ENCODE measurements around the gene DERA. TPM values are rescaled to one million over a fixed set of nuclear protein-coding genes. Genes with fewer than 3 reads are reported as not detected.

Gene DERA
- total and polyA plus RNA-seq, 2 experiments from 2014 or later: 57.2 to 64.7 TPM

GRCh38 chr12:15887043-15887817, 23.9 kb upstream of the DERA start:
- Histone ChIP-seq H3K4me2 (peak overlapping the region; percentile 9), H3K9me3 (ENCODE audit: low read depth) (no peaks in the 10 kb centered on the region), H2AFZ (no peak overlapping the region), H3K27ac (no peak overlapping the region), H3K4me1 (ENCODE audit: insufficient read depth) (peaks cover 13% of the 10 kb centered on the region), H4K20me1 (ENCODE audit: insufficient read depth, poor library complexity, severe bottlenecking) (peaks cover 60% of the 10 kb centered on the region), H3K79me2 (peaks cover 90% of the 10 kb centered on the region), H3K4me3 (no peak overlapping the region), H3K36me3 (replicated peaks; ENCODE audit: insufficient read depth, low read depth) (no peaks in the 10 kb centered on the region), H3K9me2 (replicated peaks; ENCODE audit: insufficient read depth) (no peaks in the 10 kb centered on the region), H3K27me3 (no peaks in the 10 kb centered on the region)
- 92% methylated on average over 5 of the region's 5 CpGs for WGBS (ENCODE audit: low lambda C conversion rate, missing lambda C conversion rate)
- TF ChIP-seq EZH2phosphoT487 (IDR thresholded peaks at IDR 0.05; ENCODE audit: low read depth, severe bottlenecking, unreplicated experiment): no peak
- no peak for TF ChIP-seq EZH2 (IDR thresholded peaks at IDR 0.05; ENCODE audit: borderline replicate concordance)
- no peak for TF ChIP-seq CTCF (IDR thresholded peaks at IDR 0.05; ENCODE audit: poor library complexity)
- no peak for DNase-seq (ENCODE audit: low spot score)

- Histone ChIP-seq H2AFZ (no peak overlapping the region), H3K36me3 (replicated peaks; ENCODE audit: insufficient read depth, low read depth) (no peaks in the 10 kb centered on the region), H4K20me1 (ENCODE audit: insufficient read depth, poor library complexity, severe bottlenecking) (peaks cover 14% of the 10 kb centered on the region), H3K27ac (no peak overlapping the region), H3K4me1 (ENCODE audit: insufficient read depth) (no peaks in the 10 kb centered on the region), H3K9me2 (replicated peaks; ENCODE audit: insufficient read depth) (no peaks in the 10 kb centered on the region), H3K4me2 (no peak overlapping the region), H3K4me3 (no peak overlapping the region), H3K79me2 (peaks cover 44% of the 10 kb centered on the region), H3K9me3 (ENCODE audit: low read depth) (no peaks in the 10 kb centered on the region), H3K27me3 (no peaks in the 10 kb centered on the region)
- 88% methylated on average over 5 of the region's 5 CpGs for WGBS (ENCODE audit: low lambda C conversion rate, missing lambda C conversion rate)
- TF ChIP-seq EZH2 (IDR thresholded peaks at IDR 0.05; ENCODE audit: borderline replicate concordance) (no peak), EZH2phosphoT487 (IDR thresholded peaks at IDR 0.05; ENCODE audit: low read depth, severe bottlenecking, unreplicated experiment) (no peak), CTCF (IDR thresholded peaks at IDR 0.05; ENCODE audit: poor library complexity) (no peak)
- no peak for DNase-seq (ENCODE audit: low spot score)
These were observed 18.4 kb upstream of the DERA start for GRCh38 chr12:15892645-15893259.

- H3K36me3 ChIP-seq (replicated peaks; ENCODE audit: insufficient read depth, low read depth): no peaks in the 10 kb centered on the region
- H4K20me1 ChIP-seq (ENCODE audit: insufficient read depth, poor library complexity, severe bottlenecking): peaks cover 10% of the 10 kb centered on the region
These were observed 17.9 kb upstream of the DERA start for GRCh38 chr12:15893260-15893659.

More at GRCh38 chr12:15893260-15893659, 17.9 kb upstream of the DERA start:
- peaks cover 39% of the 10 kb centered on the region for H3K79me2 ChIP-seq
- no peak overlapping the region for H2AFZ ChIP-seq
- no peaks in the 10 kb centered on the region for H3K9me2 ChIP-seq (replicated peaks; ENCODE audit: insufficient read depth)
- no peak overlapping the region for H3K27ac ChIP-seq
- TF ChIP-seq EZH2phosphoT487 (IDR thresholded peaks at IDR 0.05; ENCODE audit: low read depth, severe bottlenecking, unreplicated experiment) (no peak), CTCF (IDR thresholded peaks at IDR 0.05; ENCODE audit: poor library complexity) (no peak), EZH2 (IDR thresholded peaks at IDR 0.05; ENCODE audit: borderline replicate concordance) (no peak)
- DNase-seq (ENCODE audit: low spot score): no peak
- no peaks in the 10 kb centered on the region for H3K9me3 ChIP-seq (ENCODE audit: low read depth)
- no peak overlapping the region for H3K4me2 ChIP-seq
- no peaks in the 10 kb centered on the region for H3K27me3 ChIP-seq
- H3K4me3 ChIP-seq: no peak overlapping the region
- no peaks in the 10 kb centered on the region for H3K4me1 ChIP-seq (ENCODE audit: insufficient read depth)
- 93% methylated on average over 3 of the region's 3 CpGs for WGBS (ENCODE audit: low lambda C conversion rate, missing lambda C conversion rate)

Measured in hepatocyte (in vitro differentiated cells).